DOHH2 (cell line): ENCODE measurements around the gene RNF17.

Experiments used
- EZH2phosphoT487 ChIP-seq: fragments of 200-600 bp; sonication (generic); IDR thresholded peaks from 2 replicates; pipeline ENCODE4 v1.6.1; 2017; ENCODE audit warnings: borderline replicate concordance, mild to moderate bottlenecking, antibody characterized with exemption, low read length, moderate library complexity, mixed read lengths
- TF ChIP-seq, protein P1 (sequence below): fragments of 200-600 bp; sonication (generic); IDR thresholded peaks from one replicate; pipeline ENCODE4 v1.5.1; 2014; ENCODE audit warnings: antibody characterized with exemption, mild to moderate bottlenecking, low read depth, low read length; ENCODE audit not compliant: poor library complexity, severe bottlenecking

DNA sequence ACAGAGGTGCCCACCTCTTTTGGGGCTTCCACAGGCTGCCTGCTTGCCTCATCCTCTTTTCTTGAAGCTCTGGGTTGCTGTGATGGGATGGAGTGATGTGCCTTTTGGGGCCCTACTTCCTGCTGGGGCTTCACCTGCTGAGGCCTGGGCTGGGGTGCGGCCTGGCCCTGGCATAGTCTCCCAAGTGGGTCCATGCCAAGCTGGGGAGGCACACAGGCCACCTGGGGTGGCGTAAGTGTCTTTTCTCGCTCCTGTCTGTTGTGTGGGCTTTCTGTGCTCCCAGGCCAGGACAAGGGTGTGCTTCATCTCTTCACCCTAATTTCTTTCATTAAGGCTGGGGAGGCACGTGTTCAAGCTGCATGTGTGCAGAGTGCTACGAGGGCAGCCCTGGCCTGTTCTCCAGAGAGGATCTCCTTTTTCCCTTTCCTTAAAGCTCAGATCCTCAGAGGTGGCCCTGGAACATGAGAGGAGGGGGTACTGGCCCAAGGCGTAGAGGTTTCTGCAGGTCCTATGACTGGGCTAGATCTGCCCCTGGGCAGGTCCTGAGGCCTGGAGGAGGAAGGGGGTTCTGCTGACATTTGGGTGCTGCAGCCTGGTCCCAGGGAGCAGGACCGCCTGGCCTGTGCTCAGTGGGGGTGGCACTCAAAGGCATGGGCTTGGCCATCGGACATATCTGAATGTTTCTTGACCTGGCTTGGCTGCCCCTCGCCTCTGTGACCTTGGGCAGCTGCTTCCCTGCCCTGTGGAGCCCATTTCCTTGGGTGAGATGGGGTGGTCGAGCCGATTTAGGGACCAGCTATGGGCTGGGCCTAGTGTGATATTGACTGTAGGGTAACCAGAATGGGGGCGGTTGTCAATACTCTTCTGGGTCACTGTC, 23.7 kb upstream of the RNF17 start:
- TF ChIP-seq, protein P1, sequence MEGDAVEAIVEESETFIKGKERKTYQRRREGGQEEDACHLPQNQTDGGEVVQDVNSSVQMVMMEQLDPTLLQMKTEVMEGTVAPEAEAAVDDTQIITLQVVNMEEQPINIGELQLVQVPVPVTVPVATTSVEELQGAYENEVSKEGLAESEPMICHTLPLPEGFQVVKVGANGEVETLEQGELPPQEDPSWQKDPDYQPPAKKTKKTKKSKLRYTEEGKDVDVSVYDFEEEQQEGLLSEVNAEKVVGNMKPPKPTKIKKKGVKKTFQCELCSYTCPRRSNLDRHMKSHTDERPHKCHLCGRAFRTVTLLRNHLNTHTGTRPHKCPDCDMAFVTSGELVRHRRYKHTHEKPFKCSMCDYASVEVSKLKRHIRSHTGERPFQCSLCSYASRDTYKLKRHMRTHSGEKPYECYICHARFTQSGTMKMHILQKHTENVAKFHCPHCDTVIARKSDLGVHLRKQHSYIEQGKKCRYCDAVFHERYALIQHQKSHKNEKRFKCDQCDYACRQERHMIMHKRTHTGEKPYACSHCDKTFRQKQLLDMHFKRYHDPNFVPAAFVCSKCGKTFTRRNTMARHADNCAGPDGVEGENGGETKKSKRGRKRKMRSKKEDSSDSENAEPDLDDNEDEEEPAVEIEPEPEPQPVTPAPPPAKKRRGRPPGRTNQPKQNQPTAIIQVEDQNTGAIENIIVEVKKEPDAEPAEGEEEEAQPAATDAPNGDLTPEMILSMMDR, result no peak
- TF ChIP-seq EZH2phosphoT487, result no peak
